Spleen (tissue), 11 donors: ENCODE data around the gene ALKBH7. TPM values are rescaled to one million over a fixed set of nuclear protein-coding genes. Genes with fewer than 3 reads are reported as not detected.

Source experiments
- DNase-seq: peaks from one replicate; pipeline ENCODE4 v3.0.0-alpha.2; 2020
- H3K27ac ChIP-seq, 8 donors: fragments of 200-600 bp; sonication (generic) in 7 of 8; 1 replicate in 4 of 8; 2 replicates in 4 of 8; pipeline versions ENCODE4 v1.5.0 to v1.8.0; 2016 to 2021; ENCODE audit warnings: inconsistent platforms in 4 of 8, mild to moderate bottlenecking in 4 of 8, moderate library complexity in 1 of 8
- H3K27me3 ChIP-seq, 7 donors: fragments of 200-600 bp; sonication (generic) in 6 of 7; replicated peaks in 1 of 7; 1 replicate in 4 of 7; 2 replicates in 3 of 7; pipeline versions ENCODE4 v1.5.0 to v1.8.0; 2016 to 2021; ENCODE audit warnings: inconsistent platforms in 3 of 7, mild to moderate bottlenecking in 1 of 7
- H3K36me3 ChIP-seq, 6 donors: fragments of 200-600 bp; sonication (generic) in 5 of 6; 1 replicate in 4 of 6; 2 replicates in 2 of 6; pipeline versions ENCODE4 v1.5.0 to v1.8.0; 2016 to 2021; ENCODE audit warnings: inconsistent platforms in 2 of 6
- H3K4me1 ChIP-seq, 6 donors: fragments of 200-600 bp; sonication (generic) in 5 of 6; 1 replicate in 3 of 6; 2 replicates in 3 of 6; pipeline versions ENCODE4 v1.5.0 to v1.8.0; 2016 to 2021; ENCODE audit warnings: inconsistent platforms in 3 of 6
- H3K4me3 ChIP-seq, 8 donors: fragments of 200-600 bp; sonication (generic) in 7 of 8; 1 replicate in 4 of 8; 2 replicates in 4 of 8; pipeline versions ENCODE4 v1.5.0 to v1.8.0; 2016 to 2021; ENCODE audit warnings: inconsistent platforms in 4 of 8, mild to moderate bottlenecking in 4 of 8, moderate library complexity in 2 of 8
- H3K9me3 ChIP-seq, 8 donors: fragments of 200-600 bp; sonication (generic) in 7 of 8; 1 replicate in 4 of 8; 2 replicates in 4 of 8; pipeline versions ENCODE4 v1.5.0 to v1.8.0; 2016 to 2021; ENCODE audit warnings: inconsistent platforms in 4 of 8
- CTCF ChIP-seq, 11 experiments: fragments of 200-600 bp in 7 of 11; fragments of 450-650 bp in 4 of 11; sonication (generic) in 4 of 11; IDR thresholded peaks in 8 of 11; conservative IDR thresholded peaks in 3 of 11; 1 replicate in 7 of 11; 2 replicates in 4 of 11; pipeline versions ENCODE4 v1.4.0 to v1.8.0; 2016 to 2021; ENCODE audit warnings: antibody characterized with exemption in 11 of 11, inconsistent platforms in 4 of 11, mild to moderate bottlenecking in 1 of 11
- POLR2A ChIP-seq, 3 donors: fragments of 450-650 bp; IDR thresholded peaks; one replicate each; pipeline ENCODE4 v1.5.1; 2017; ENCODE audit warnings: antibody characterized with exemption in 3 of 3, mild to moderate bottlenecking in 1 of 3
- POLR2AphosphoS5 ChIP-seq, 3 donors: sonication (generic); formaldehyde crosslinking; IDR thresholded peaks; one replicate each; pipeline ENCODE4 v1.5.1; 2017; ENCODE audit warnings: antibody characterized with exemption in 3 of 3
- WGBS, 5 donors: extraction: QIAGEN DNeasy Blood & Tissue Kit in 3 of 5; methylation state at CpG; one replicate each; pipeline versions ENCODE4 v1.1.5 to v1.1.7; 2013 to 2018; 5-methylcytosine and 5-hydroxymethylcytosine counted together
- intact Hi-C: fragments of 100-400 bp; cut with DNase I; formaldehyde crosslinking; loops from one replicate; pipeline ENCODE4 v1.15.0; 2023; ENCODE audit warnings: low total_unique reads
- polyA plus RNA-seq, 3 donors: library from polyadenylated mRNA; stranded (reverse); fragments of 200-250 nt; gene quantifications; one replicate each; pipeline ENCODE4 v1.2.1, GENCODE V29; 2013
- total RNA-seq, 7 donors: library from RNA; depleted of rRNA in 3 of 7; stranded (reverse); fragments of >200 nt in 3 of 7; fragmentation: NEBNext Ultra II Directional in 4 of 7; extraction: Animal tissue kit (Norgen Biotek cat#: 25700) in 4 of 7; gene quantifications; one replicate each; pipeline versions ENCODE4 v1.1.0 to v1.2.1, GENCODE V29; 2016 to 2021
- donor health status: healthy with polysubstance abuse.
- donor health status: DM: no; HTN: no; CAD: no; lungs with moderate emphysema.
- donor health status: DM: no; HTN: no; CAD: no.
- donor health status: Bipolar disorder and iron deficiency.
- donor health status: healthy.
- donor health status: DM: no; HTN: no; CAD: no.
- donor health status: DM: yes; HTN: yes; CAD: no.

The ALKBH7 gene
- total and polyA plus RNA-seq, 10 donors, result 35.5 to 80.3 (median 44.5) TPM

- DNase-seq, result no peak
- Histone ChIP-seq H3K27ac (no peak overlapping the region), H3K4me1 (peaks cover 5 to 20% (median 15%) of the 10 kb centered on the region in 6 donors), H3K9me3 (peaks cover 0 to 1% (median 0%) of the 10 kb centered on the region in 8 donors), H3K36me3 (peaks cover 0 to 38% (median 14%) of the 10 kb centered on the region in 6 donors), H3K27me3 (no peaks in the 10 kb centered on the region), H3K4me3 (no peak overlapping the region)
- intact Hi-C loops, result no loop called here
- 93 to 96% (median 94%) methylated on average over 24 to 29 of the region's 29 CpGs for WGBS, 5 donors
- TF ChIP-seq POLR2AphosphoS5 (IDR thresholded peaks at IDR 0.05), result no peak
- no peak for TF ChIP-seq CTCF (IDR thresholded peaks at IDR 0.05 in 8 of 11, conservative IDR thresholded peaks at IDR 0.05 in 3 of 11)
- TF ChIP-seq POLR2A (IDR thresholded peaks at IDR 0.05), result no peak
Measured at GRCh38 chr19:6374711-6375410, 2.3 kb downstream of the ALKBH7 start.

DNA sequence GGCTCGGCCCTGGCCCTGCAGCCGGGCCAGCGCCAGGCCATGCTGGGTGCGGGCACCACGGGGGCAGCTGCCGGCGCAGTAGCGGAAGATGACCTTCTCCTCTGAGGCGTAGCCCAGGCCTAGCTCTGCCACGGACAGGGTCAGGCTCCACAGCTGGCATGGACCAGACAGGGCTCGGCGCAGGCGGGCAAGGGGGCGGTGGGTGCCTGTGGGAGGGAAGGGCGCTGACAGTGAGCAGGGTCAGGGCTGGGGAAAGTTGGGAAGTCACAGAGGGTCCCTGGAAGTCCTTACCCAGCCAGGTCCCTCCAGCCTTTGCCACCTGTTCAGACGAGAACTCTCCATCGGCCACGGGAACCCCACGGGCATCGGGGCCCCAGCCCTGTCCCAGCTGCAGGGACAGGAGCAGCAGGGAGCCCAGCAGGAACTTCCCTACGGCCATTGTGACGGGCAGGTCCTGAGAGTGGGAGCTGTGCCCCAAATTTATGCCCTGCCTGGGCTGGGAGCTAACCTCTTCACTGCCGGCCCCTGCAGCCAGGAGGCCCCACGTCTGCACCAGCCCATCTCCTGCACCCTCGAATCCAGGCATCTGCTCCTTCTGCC lies 2.9 kb downstream of the ALKBH7 start, which contains the start of gene PSPN:
TSS of gene PSPN (minus strand) at position 523 of the 600 bp plus-strand sequence. CDS start at position 439, 84 bp downstream.
- peaks cover 5 to 20% (median 15%) of the 10 kb centered on the region in 6 donors for H3K4me1 ChIP-seq
- DNase-seq, result no peak
- WGBS, 5 donors, result 87 to 92% (median 90%) methylated on average over 7 to 25 of the region's 25 CpGs
- intact Hi-C loops, result no loop called here
- TF ChIP-seq POLR2AphosphoS5 (IDR thresholded peaks at IDR 0.05) (peak in 1 of 3 donors; percentile 36), POLR2A (IDR thresholded peaks at IDR 0.05) (no peak)
- H3K27me3 ChIP-seq, result no peaks in the 10 kb centered on the region
- no peak within 1 kb of the TSS for H3K4me3 ChIP-seq
- H3K27ac ChIP-seq, result no peak within 1 kb of the TSS
- peaks cover 5 to 45% (median 20%) of the 10 kb centered on the region in 6 donors for H3K36me3 ChIP-seq
- peaks cover 0 to 5% (median 0%) of the 10 kb centered on the region in 8 donors for H3K9me3 ChIP-seq

GRCh38 chr19:6376512-6377190 lies 4.1 kb downstream of the ALKBH7 start:
- no peak for DNase-seq
- Histone ChIP-seq H3K9me3 (peaks cover 0 to 5% (median 1%) of the 10 kb centered on the region in 8 donors), H3K4me3 (no peak overlapping the region), H3K36me3 (peaks cover 14 to 56% (median 32%) of the 10 kb centered on the region in 6 donors), H3K27me3 (no peaks in the 10 kb centered on the region), H3K4me1 (peaks cover 5 to 19% (median 15%) of the 10 kb centered on the region in 6 donors), H3K27ac (no peak overlapping the region)
- TF ChIP-seq CTCF (IDR thresholded peaks at IDR 0.05 in 8 of 11, conservative IDR thresholded peaks at IDR 0.05 in 3 of 11), result no peak
- peak in 1 of 3 donors; percentile 33 for TF ChIP-seq POLR2AphosphoS5 (IDR thresholded peaks at IDR 0.05)
- intact Hi-C loops, result no loop called here
- 77 to 85% (median 81%) methylated on average over 19 of the region's 19 CpGs for WGBS, 5 donors

DNA sequence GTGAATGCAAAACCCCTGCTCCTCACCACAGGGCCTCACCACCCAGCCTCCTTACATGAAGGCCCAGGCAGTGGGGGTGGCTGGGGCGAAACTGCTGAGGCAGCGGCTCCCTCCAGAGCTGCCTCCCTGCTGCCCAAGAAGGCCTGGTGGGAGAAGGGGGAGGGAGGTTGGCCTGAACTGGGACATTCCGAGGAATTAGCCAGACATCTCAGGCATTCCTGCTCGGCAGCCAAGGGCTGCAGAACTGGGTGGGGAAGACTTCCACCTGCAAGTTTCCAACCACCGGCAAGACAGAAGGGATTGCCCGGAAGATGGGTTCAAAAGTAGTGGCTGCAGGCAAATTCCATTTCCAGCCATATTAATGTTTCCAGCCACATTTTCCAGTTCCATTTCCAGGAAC lies 5.4 kb downstream of the ALKBH7 start:
- no peak for DNase-seq
- intact Hi-C loops, result no loop called here
- Histone ChIP-seq H3K9me3 (peaks cover 0 to 5% (median 1%) of the 10 kb centered on the region in 8 donors), H3K27me3 (no peaks in the 10 kb centered on the region), H3K4me3 (no peak overlapping the region), H3K27ac (no peak overlapping the region), H3K36me3 (peaks cover 14 to 70% (median 45%) of the 10 kb centered on the region in 6 donors), H3K4me1 (peaks cover 5 to 11% (median 8%) of the 10 kb centered on the region in 6 donors)
- TF ChIP-seq POLR2AphosphoS5 (IDR thresholded peaks at IDR 0.05) (peak in 1 of 3 donors; percentile 43), CTCF (IDR thresholded peaks at IDR 0.05 in 8 of 11, conservative IDR thresholded peaks at IDR 0.05 in 3 of 11) (no peak)
- 73 to 90% (median 89%) methylated on average over 4 to 6 of the region's 6 CpGs for WGBS, 5 donors
